IPS-18c (cell line): ENCODE measurements around the gene ACSL3.
"Not testable (repeated sequence)": the region's sequence is repeated elsewhere in the genome, so short reads cannot be mapped to it uniquely, and the experiment has no call there.

ENCODE experiments used
- H3K4me3 ChIP-seq: 2 replicates; pipeline ENCODE4 v1.7.0; 2013; ENCODE audit warnings: low read depth, mild to moderate bottlenecking, low read length, moderate library complexity; ENCODE audit not compliant: insufficient read depth
- H3K9me3 ChIP-seq: one replicate; pipeline ENCODE4 v1.6.1; 2013; ENCODE audit warnings: mild to moderate bottlenecking, low read length, moderate library complexity; ENCODE audit not compliant: control insufficient read depth, insufficient read depth

The ACSL3 gene

GRCh38 chr2:222917212-222917611, 56.4 kb downstream of the ACSL3 start:
- not testable (repeated sequence) for H3K9me3 ChIP-seq, H3K4me3 ChIP-seq

DNA sequence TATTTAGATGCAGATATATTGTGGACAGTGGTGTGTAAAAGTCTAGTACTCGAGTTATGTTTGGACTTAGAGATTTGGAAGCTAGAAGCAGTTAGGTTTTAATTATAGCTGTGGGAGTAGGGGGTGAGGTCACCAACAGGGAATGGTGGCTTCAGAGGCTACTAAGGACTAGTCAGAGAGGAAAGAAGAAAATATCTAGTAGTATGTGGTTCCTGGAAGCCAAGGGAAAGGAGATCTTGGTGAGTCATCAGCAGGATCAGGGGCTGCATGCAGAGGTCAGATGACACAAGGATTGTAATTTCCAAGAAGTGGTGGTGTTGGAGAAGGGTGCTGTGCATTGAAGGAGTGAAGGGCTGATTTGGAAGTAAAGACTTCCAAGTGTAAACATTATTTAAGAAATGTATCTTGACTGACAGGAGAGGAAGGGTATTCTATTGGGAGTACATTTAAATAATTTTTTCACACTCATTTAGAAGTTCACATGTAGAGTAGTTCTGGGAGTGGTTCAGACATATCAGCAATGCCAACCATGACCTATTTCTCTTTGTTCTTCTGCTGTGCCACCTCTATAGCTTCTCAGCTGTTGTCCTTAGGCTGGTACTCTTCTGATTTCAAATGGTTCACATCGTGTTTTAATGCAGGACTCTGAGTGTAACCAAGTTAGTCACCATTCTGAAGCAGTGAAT, 59.1 kb downstream of the ACSL3 start:
- H3K9me3 ChIP-seq = no peaks in the 10 kb centered on the region
- H3K4me3 ChIP-seq = no peak overlapping the region

DNA sequence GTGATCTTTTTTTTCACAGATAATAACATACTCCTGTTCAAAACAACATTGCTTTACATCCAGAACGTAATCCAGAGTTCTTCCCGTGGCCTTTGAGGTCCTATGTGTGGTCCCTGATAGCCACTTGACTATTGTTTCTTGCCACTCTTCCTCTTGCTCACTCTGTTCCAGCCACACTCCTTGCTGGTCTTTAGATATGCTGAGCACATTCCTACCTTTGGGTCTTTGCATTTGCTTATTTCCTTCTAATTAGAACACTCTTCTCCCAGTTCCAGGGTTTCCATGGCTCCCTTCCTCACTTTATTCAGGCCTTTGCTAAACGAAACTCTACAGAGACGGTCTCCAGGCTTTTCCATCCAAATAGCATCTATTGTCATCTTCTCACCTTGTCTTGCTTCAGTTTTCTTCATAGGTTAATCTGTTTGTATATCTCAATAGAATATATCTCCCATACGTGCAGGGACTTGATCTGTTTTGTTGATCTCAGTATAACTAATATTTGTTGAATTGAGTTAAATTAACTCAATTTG, 59.9 kb downstream of the ACSL3 start:
- H3K4me3 ChIP-seq = no peak overlapping the region
- no peaks in the 10 kb centered on the region for H3K9me3 ChIP-seq

GRCh38 chr2:222922019-222922800, 61.4 kb downstream of the ACSL3 start:
- H3K4me3 ChIP-seq = no peak overlapping the region
- H3K9me3 ChIP-seq = no peaks in the 10 kb centered on the region

DNA sequence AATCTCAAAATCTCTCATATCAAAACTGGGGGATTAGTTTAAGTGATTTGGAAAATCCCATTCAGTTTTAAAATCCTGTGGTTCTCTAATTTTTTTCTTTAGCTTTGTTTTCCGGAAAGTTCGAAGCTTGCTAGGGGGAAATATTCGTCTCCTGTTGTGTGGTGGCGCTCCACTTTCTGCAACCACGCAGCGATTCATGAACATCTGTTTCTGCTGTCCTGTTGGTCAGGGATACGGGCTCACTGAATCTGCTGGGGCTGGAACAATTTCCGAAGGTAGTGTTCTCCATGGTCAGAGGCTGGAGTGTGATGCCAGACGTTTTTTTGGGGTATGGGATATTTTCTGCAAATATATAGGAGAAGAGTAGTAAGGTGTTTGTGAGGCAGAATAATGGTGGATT, 66.1 kb downstream of the ACSL3 start:
- H3K4me3 ChIP-seq = no peak overlapping the region

GRCh38 chr2:222927600-222927999, 66.8 kb downstream of the ACSL3 start:
- H3K4me3 ChIP-seq = no peak overlapping the region
- H3K9me3 ChIP-seq = no peaks in the 10 kb centered on the region

More for the DNA sequence above, 66.1 kb downstream of the ACSL3 start:
- H3K9me3 ChIP-seq = no peaks in the 10 kb centered on the region

DNA sequence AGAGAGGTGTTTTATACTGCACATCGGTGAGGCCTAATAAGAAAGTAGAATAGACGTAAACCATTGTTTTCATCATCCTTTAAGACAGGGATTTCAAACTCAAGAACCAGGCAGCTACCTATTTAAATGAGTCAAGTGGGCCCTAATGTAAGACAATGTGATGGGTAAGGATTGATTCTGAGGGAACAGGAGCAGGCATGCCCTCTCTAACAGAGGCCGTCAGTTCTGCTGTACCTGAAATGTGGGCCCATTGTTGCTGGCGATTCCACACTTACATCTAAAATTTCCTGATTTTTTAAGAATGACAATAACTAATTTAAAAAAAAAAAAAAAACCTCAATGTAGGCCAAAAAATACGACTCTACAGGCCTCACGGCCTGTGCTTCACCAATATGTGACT, 67.5 kb downstream of the ACSL3 start:
- Histone ChIP-seq H3K9me3 (no peaks in the 10 kb centered on the region), H3K4me3 (no peak overlapping the region)

DNA sequence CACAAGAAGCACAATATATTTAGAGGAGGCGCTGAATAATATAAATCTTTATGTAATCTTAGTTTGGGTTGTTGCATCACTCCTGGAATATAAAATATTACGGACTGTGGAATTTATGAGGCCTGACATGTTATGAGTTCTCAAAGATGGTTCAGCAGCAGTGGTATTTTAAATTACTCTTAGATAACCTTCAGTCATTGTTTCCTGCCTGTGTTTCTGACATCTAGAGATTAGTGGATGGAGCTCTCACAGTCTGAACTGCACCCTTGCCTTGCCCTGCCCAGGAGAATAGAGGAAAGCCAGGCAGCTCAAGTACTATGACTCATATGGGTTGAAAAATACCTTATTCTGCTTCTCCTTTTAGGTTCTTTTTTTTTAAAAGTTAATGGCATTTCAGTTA, 70.0 kb downstream of the ACSL3 start:
- Histone ChIP-seq H3K9me3 (no peaks in the 10 kb centered on the region), H3K4me3 (no peak overlapping the region)

- Histone ChIP-seq H3K4me3 (no peak overlapping the region), H3K9me3 (no peaks in the 10 kb centered on the region)
Measured at GRCh38 chr2:222931659-222932058, 70.8 kb downstream of the ACSL3 start.

GRCh38 chr2:222933458-222933857, 72.6 kb downstream of the ACSL3 start:
- Histone ChIP-seq H3K9me3 (no peaks in the 10 kb centered on the region), H3K4me3 (no peak overlapping the region)

- H3K9me3 ChIP-seq = no peaks in the 10 kb centered on the region
- no peak overlapping the region for H3K4me3 ChIP-seq
Measured at GRCh38 chr2:222935688-222936298, 75.0 kb downstream of the ACSL3 start.

DNA sequence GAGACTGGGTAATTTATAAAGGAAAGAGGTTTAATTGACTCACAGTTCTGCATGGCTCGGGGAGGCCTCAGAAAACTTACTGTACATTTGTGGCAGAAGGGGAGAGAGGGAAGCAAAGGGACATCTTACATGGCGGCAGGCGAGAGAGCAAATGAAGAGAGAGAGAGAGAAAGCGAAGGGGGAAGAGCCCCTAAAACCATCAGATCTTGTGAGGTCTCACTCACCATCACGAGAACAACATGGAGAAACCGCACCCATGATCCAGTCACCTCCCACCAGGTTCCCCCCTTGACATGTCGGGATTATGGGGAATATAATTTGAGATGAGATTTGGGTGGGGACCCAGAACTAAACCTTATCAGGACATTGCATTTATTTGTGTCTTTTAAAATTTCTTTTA, 75.9 kb downstream of the ACSL3 start:
- H3K4me3 ChIP-seq = no peak overlapping the region
- H3K9me3 ChIP-seq = no peaks in the 10 kb centered on the region

- Histone ChIP-seq H3K4me3 (no peak overlapping the region), H3K9me3 (no peaks in the 10 kb centered on the region)
Measured at GRCh38 chr2:222938327-222938726, 77.5 kb downstream of the ACSL3 start.

DNA sequence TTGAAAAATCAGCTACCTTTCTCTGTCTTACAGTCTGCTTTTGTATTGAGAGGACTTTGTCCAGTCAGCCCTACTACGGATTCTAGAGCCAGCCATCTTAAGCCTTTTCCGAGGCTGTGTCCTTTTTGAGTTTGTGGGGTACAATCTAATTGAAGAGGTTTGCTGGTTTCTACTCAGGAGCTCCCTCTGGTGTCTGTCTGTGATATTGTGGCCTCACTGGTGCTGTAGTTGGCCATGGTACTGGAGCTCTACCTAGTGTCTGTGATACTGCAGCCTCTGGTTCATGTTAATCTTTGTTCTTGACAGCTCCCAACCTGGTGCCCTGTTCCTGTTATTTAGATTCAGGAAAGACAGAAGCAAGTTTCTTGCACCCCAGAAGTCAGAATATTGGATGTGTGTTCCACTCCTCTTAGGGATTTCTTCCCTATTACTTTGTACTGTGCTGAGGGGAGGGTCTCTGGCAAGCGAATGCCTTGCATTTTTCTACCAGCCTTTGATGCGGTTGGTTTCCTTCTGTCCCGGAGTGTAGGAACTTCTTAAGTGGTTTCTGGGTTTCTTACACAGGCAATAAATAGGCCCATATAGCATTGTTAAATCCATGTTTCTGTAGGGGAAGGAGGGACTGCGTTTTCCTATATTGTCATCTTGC, 78.5 kb downstream of the ACSL3 start:
- Histone ChIP-seq H3K4me3 (no peak overlapping the region), H3K9me3 (no peaks in the 10 kb centered on the region)

DNA sequence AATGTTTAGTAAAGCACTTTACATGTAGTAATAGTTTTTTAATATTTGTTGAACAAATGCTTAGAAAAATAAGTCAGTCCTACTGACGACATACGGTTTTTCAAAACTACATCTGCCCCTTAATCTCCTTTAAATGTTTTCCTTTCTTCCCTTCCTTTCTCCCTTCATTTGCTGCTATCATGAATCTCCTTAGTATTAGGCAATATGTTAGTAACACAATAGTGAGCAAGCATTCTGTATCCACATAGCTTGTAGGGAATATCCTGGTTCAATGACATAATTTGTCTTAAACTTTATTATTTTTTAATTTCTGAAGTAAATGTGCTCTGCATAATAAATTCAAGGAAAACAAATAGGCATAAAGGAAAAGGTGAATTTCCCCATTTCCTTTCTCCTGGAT, 79.1 kb downstream of the ACSL3 start:
- no peaks in the 10 kb centered on the region for H3K9me3 ChIP-seq

GRCh38 chr2:222941510-222942032, 80.7 kb downstream of the ACSL3 start:
- Histone ChIP-seq H3K4me3 (no peak overlapping the region), H3K9me3 (no peaks in the 10 kb centered on the region)

More for the DNA sequence above, 79.1 kb downstream of the ACSL3 start:
- no peak overlapping the region for H3K4me3 ChIP-seq

GRCh38 chr2:222942561-222942960, 81.7 kb downstream of the ACSL3 start:
- Histone ChIP-seq H3K4me3 (no peak overlapping the region), H3K9me3 (no peaks in the 10 kb centered on the region)
